GM10266 (cell line): Measurements from ENCODE around the gene GATAD2B.
"Not testable (repeated sequence)": the region's sequence is repeated elsewhere in the genome, so short reads cannot be mapped to it uniquely, and the experiment has no call there.

Experiments
- DNase-seq: peaks from one replicate; pipeline ENCODE4 v3.0.0; 2012; ENCODE audit errors: extremely low spot score
- TF ChIP-seq, protein P1 (sequence below): IDR thresholded peaks from 2 replicates; pipeline ENCODE4 v1.5.1; 2012; ENCODE audit warnings: mild to moderate bottlenecking, low read depth; ENCODE audit not compliant: control insufficient read depth, insufficient read depth; ENCODE audit errors: missing control alignments

The GATAD2B gene

GRCh38 chr1:153921080-153921802 lies 1.5 kb downstream of the GATAD2B start:
- DNase-seq, result no peak
- TF ChIP-seq, protein P1, sequence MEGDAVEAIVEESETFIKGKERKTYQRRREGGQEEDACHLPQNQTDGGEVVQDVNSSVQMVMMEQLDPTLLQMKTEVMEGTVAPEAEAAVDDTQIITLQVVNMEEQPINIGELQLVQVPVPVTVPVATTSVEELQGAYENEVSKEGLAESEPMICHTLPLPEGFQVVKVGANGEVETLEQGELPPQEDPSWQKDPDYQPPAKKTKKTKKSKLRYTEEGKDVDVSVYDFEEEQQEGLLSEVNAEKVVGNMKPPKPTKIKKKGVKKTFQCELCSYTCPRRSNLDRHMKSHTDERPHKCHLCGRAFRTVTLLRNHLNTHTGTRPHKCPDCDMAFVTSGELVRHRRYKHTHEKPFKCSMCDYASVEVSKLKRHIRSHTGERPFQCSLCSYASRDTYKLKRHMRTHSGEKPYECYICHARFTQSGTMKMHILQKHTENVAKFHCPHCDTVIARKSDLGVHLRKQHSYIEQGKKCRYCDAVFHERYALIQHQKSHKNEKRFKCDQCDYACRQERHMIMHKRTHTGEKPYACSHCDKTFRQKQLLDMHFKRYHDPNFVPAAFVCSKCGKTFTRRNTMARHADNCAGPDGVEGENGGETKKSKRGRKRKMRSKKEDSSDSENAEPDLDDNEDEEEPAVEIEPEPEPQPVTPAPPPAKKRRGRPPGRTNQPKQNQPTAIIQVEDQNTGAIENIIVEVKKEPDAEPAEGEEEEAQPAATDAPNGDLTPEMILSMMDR, result no peak

DNA sequence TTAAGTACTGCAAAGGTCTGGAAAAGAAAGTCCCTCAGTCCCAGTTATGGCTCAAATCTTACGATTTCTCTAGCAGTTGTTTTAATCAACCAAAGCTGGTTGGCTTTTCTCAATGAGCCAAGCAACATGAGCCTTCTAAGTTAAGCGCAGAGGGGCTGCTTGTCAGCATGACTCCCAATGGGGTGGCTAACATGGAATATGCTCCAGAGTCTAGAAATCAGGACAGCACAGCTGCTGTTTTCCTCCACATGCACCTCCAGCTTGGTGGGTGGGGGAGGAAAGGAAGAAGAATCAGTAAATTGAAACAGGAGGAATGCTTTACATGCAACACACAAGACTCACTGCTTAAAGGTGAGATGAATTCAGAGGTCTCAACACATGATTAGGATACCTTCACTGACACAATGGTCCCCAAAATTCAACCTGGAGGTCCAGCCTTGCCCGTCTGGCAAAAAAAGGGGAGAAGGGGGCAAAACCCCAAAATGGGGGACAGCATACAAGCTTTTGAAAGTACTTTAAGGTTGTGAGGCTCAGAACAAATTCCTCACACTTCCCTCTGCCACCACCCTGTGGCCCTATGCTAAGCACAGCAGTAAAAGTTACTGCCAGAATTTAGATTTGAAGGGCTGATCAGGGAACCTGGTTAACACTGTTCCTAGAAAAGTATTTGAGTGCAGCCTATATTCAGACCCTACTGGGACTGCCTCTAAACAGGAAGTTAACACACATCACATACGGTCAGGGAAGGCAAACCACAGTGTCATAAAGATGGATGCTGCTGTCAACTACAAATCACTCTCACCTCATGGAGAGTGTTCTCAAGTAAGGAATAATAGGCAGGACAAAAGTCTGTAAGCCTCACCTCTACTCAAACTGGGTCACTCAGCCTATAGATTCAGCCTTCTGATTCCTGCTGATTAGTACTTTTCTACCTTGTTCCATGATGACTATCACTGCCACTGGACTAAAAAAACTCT lies 2.6 kb downstream of the GATAD2B start:
- DNase-seq, result peak; percentile 45
- TF ChIP-seq, protein P1, result peak; percentile 57

DNA sequence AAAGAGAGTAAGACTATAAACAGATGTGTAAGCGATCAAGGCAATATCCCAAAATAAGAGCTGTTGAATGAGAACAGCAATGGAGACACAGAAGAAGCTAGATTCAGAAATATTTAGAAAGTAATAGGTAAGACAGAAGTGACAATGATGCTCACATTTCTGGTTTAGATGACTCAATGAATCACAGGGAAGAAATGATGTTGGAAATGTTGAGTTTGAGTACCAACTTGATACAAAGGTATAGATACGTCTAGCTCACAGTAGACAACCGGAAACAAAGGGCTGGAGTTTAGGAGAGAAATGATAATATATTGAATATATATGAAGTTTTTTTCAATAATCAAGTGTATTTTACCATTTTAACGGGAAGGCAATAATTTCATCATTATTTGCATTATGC lies 6.5 kb downstream of the GATAD2B start:
- DNase-seq, result no peak
- TF ChIP-seq, protein P1, result no peak

GRCh38 chr1:153912349-153912748 lies 10.4 kb downstream of the GATAD2B start:
- TF ChIP-seq, protein P1, result no peak
- no peak for DNase-seq

DNA sequence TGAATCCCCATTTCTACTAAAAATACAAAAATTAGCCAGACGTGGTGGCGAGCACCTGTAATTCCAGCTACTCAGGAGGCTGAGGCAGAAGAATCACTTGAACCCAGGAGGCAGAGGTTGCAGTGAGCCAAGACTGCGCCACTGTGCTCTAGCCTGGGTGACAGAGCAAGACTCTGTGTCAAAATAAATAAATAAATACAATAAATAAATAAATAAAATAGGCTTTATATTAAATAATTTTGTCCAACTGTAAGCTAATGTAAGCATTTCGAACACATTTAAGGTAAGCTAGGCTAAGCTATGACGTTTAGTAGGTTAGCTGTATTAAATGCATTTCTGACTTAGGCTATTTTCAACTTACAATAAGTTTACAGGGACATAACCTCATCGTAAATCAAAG lies 12.2 kb downstream of the GATAD2B start:
- DNase-seq, result not testable (repeated sequence)

DNA sequence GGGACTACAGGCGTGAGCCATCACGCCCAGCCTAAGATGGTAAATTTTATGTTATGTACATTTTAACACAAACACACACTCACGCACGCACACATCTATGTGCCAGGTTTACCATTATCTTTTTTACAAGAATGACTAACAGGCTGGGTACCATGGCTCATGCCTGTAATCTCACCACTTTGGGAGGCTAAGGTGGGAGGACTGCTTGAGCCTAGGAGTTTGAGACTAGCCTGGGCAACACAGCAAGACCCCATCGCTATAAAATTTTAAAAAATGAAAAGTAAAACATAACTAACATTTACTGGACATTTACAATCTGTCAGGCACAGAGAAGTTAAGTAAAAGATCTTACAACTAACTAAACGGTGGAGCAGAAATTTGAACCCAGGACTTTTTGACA lies 14.7 kb downstream of the GATAD2B start:
- TF ChIP-seq, protein P1, result no peak
- DNase-seq, result no peak

DNA sequence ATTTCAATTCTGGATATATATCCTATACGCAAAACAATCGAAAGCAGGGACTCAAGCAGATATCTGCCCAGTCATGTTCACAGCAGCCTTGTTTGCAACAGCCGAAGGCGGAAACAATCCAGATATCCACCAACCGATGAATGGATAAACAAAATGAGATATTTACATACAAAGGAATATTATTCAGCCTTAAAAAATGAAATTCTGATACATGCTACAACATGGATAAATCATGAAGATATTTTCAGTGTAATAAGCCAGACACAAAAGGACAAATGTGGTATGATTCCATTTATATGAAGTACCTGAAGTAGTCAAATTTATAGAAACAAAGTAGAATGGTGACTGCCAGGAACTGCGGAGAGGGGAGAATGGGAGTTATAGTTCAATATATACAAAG lies 15.6 kb downstream of the GATAD2B start:
- TF ChIP-seq, protein P1, result no peak
- no peak for DNase-seq
